ENCODE measurements around the gene PDGFB. TPM values are rescaled to one million over a fixed set of nuclear protein-coding genes. Genes with fewer than 3 reads are reported as not detected.

PDGFB gene
- total RNA-seq (2014; rRNA removed; shearing (Covaris generic); ENCODE audit: low replicate concordance) = 20.9 and 37.3 TPM in 2 replicates

DNA sequence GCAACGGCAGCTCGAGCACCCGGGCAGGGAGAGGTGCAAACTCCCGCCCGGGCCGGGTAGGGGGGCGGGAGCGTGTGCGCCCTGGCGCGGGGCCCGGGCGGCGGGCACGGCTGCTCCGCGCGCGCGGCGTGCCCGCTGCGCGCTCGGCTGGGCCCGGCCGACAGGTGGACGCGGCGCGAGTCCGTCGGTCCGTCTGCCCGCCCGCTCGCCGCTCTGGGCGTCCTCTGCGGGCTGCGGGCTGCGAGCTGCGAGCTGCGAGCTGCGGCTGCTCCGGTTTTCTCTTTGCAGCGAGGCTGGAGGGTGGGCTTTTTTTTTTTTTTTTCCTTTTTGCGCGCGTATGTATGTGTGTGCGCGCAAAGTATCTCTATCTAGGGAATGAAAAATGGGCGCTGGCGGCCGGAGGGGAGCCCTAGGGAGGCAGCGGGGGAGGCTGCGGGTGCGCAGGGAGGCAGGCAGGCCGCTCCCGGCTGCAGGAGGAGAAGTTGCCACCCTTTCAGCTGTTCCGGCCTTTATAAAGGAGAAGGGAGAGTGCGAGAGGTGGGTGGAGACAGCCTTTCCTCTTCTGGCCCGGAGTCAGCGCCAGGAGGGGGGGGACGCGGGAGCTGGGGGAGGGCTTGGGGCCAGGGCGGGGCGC, at the start of gene PDGFB:
Gene PDGFB (minus strand): TSS at position 487 of the 634 bp plus-strand sequence. CDS start 1,019 bp downstream, outside the sequence.
- DNase-seq (ENCODE audit: low read depth) = peak; percentile 77
- in situ Hi-C loops (cut with HindIII; ENCODE audit: low pct_unique_long_range_greater_than_20kb, low sequenced_read_pairs) = no loop called here

DNA sequence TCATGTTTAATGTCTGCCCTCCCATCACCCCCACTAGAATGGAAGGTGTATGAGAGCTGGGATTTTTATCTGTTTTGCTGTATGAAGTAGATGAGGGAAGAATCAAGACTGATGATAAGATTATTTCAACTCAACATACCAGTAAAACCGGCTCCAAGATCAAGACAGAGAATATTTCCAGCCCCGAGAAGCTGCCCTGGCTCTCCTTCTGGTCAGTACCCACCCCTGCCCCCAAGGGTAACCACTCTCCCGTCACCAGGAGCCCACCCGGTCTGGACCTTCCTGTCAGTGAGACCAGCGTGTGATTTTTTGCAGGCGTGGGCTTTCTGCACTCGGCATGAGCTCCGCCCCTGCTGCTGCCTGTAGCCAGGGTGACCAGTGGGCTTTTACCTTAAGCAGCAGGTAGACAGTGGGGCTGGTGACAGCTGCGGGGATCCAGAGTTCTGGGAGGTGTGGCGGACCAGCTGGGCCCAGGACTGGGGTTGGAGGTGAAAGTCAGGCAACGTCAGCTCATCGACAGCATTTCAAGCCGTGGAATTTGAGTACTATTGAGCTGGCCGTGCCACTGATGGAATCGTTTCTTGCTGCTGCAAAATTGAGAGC, 49.1 kb upstream of the PDGFB start:
- DNase-seq (ENCODE audit: low read depth) = no peak
- in situ Hi-C loops (cut with HindIII; ENCODE audit: low pct_unique_long_range_greater_than_20kb, low sequenced_read_pairs) = no loop called here

DNA sequence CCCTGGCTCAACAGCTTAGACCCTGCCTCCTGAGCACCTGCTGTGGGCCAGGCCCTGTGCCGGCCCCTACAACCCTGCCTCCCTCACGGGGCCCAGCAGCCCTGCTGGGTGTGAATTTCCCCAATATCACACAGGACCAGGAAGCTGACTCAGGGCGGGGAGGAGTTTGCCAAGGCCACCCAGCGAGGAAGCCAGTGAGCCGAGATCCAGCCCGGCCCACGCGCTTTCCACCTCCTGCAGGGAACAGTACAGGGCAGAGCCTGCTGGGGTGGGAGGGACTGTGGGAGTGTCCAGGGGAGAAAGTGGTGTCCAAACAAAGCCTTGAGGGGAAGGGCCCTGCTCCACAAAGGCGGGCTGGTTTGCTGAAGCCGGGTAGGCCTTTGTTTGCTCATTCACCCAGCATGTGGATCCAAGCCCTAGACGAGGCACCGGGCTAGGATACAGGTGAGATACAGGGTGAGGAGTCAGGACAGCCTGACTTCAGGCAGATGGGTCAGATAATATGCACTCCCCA, 47.8 kb upstream of the PDGFB start:
- in situ Hi-C loops (cut with HindIII; ENCODE audit: low pct_unique_long_range_greater_than_20kb, low sequenced_read_pairs) = no loop called here
- peak; percentile 99 for DNase-seq (ENCODE audit: low read depth)

DNA sequence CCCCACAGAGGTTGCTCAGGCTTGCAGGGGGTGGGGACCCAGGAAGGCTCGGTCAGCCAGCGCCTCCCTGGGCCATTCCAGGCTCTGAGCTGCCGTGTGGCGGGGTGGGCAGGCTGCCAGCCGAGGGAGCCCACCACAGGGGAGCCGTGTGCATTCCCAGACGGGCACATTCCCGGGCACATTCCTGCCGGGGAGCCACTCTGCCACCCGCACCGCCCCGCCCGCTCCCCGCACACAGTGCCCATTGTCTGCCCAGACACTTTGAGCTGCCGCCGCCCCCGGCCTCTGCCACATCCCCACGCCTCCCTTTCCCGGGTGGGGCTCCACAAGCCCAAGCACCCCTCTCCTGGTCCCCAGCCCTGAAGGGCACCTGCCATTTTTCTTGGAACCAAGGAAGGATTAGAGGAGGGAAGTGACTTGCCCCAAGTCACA, 47.3 kb upstream of the PDGFB start:
- DNase-seq (ENCODE audit: low read depth) = peak; percentile 83
- in situ Hi-C loops (cut with HindIII; ENCODE audit: low pct_unique_long_range_greater_than_20kb, low sequenced_read_pairs) = no loop called here

DNA sequence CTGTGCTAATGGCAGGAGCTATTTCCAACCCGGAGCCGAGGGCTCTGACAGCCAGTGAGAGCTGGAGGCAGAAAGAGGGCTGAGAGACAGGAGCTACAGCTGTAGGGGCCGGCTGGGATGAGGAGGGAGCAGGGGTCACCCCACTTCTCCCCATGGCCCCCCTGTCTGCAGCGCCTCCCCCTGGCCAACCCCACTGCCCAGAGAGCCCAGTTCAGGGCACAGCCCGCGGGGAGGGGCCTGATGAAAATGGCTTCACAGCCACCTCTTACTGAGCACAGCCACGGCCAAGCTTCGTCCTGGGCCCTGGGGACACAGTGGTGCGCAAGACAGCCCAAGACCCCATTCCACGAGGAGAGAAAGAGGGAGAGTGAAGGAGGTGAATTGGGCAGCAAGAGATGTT, 46.7 kb upstream of the PDGFB start:
- no peak for DNase-seq (ENCODE audit: low read depth)
- in situ Hi-C loops (cut with HindIII; ENCODE audit: low pct_unique_long_range_greater_than_20kb, low sequenced_read_pairs) = no loop called here

DNA sequence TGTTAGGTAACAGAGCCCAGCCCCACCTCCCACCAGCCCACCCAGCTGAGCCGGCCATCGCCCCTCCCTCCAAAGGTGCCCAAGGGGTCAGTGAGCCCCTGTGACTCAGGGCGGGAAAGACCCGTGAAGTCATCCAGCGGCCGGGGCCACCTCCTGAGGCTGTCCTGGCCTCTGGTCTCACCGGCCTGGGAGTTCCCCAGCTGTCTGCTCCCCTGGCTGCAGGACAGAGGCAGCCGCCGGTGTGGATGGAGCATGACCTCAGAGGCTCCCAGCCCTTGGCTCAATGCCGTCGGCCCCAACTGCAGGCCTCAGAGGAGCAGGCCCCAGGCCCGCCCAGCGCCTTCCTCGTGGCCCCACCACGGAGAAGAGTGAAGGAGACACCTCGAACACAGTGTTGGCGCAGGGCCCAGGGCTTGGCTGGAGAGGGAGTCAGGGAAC, 46.0 kb upstream of the PDGFB start:
- peak; percentile 99 for DNase-seq (ENCODE audit: low read depth)
- in situ Hi-C loops (cut with HindIII; ENCODE audit: low pct_unique_long_range_greater_than_20kb, low sequenced_read_pairs) = no loop called here

DNA sequence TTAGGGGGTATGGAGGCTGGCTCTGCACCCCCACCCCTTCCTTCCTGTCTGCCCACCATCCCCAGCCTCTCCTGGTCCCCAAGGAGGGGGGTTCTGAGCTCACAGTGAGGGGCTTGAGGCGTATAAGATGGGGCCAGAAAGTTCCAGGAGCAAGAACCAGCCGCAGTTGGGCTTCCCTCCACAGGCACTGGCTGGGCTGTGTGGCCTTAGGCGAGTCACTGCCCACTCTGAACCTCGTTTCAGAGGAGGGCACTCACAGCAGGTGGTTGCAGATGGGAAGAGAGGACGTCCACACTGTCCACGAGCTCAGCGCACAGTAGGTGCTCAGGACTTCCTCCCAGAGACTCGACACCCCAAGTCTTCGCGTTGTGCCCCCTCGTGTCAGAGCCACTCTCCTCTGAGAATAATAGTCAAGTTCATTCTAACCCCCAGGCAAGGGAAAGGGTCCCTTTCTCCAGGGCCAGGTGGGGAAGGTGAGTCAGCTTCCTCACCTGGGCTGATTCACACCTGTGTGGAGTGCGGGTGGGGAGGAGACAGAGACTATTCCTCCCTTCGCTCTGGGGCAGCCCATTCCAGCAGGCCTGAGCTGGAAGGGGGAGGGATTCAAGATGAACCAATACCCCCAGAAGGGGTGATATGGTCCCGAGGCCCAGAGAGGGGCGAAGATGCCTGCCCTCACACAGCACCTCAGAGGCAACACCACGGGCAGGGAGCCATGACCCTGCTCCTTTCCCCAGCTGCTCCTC, 45.4 kb upstream of the PDGFB start:
- DNase-seq (ENCODE audit: low read depth) = no peak
- in situ Hi-C loops (cut with HindIII; ENCODE audit: low pct_unique_long_range_greater_than_20kb, low sequenced_read_pairs) = no loop called here

DNA sequence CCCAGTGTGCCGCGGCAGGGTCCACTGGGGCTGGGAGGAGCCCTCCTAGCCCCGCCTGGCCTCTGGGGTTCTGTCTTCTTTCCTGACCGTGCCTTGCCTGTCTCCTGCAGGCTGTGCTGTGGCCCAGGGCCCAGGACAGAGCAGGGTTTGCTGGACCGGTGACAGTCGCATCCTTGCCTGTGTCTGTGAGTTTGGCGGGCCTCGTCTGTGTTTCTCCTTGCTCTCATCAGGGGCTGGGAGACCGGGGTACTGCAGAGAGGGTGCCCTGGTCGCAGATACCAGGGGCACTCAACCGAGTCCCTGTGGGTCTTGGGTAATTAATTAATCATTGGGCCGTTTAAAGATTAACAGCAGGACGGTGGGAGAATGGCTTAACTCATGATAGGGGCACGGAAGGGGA, 44.8 kb upstream of the PDGFB start:
- peak; percentile 87 for DNase-seq (ENCODE audit: low read depth)
- in situ Hi-C loops (cut with HindIII; ENCODE audit: low pct_unique_long_range_greater_than_20kb, low sequenced_read_pairs) = no loop called here

DNA sequence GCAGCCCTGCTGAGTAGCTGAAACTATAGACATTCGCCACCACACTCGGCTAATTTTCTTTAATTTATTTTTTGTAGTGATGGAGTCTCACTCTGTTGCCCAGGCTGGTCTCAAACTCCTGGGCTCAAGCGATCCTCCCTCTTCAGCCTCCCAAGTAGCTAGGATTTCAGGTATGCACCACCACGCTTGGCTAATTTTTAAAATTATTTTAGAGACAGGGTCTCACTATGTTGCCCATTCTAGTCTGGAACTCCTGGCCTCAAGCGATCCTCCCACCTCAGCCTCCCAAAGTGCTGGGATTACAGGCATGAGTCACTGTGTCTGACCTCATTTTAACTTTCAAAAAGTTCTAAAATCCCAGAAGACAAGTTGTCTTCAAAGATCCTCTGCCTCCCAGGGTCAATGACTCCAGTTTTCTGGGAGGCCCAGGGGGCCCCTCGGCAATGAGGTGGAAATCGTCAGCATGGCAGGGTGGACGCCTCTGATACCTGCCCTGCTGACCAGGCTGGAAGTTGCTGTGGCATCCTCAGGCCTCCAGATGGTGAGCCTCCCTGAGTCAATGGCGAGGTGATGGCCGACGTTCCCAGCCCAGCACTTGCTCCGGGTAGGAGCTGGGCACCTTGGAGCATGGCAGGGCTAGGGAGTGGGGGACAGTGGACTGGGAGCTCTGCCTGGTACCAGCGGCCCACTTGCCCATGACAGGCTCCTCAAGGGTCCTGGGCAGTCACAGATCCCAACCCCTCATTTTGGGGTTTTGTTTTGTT, 43.5 kb upstream of the PDGFB start:
- DNase-seq (ENCODE audit: low read depth) = no peak
- in situ Hi-C loops (cut with HindIII; ENCODE audit: low pct_unique_long_range_greater_than_20kb, low sequenced_read_pairs) = no loop called here

DNA sequence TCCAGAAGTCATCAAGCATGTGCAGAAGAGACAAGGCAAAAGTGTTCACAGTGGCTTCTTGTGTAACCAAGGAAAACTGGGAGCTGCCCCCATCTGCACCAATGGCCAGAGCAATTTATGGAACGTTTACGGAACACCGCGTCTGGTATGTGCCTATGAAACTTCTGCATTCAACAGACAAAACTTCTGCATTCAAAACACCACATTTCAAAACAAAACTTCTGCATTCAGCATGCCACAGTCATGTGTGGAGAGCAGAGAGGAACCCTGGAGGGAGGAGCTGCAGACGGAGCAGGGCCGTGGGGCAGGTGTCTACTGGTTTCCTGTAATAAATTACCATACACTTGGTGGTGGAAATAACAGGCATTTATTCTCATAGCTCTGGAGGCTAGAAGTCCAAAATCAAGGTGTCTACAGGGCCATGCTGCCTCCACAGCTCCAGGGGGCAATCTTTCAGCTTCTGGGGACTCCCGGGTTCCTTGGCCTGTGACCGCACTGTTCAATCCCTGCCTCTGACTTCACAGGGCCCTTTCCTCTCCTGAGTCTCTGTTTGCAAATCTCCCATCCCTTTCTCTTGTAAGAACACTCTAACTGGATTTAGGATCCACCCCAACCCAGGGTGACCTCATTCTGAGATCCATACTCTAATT, 42.4 kb upstream of the PDGFB start:
- peak; percentile 90 for DNase-seq (ENCODE audit: low read depth)
- in situ Hi-C loops (cut with HindIII; ENCODE audit: low pct_unique_long_range_greater_than_20kb, low sequenced_read_pairs) = no loop called here

DNA sequence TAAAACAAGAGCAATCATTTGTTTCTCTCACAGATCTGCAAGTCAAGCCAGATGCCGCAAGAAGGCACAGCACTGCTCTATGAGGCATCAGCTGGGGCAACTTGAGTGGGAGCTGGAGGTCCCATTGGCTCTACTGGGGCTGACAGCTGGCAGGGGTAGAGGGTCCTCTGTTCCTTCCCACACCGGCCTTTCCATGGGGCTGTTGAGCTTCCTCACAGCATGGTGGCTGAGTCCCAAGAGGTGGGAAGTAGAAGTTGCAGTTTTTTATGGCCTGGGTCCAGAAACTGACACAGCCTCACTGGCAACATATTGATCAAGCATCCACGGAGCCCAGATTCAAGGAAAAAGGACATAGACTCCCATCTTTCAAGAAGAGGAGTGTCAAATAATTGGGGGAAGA, 40.2 kb upstream of the PDGFB start:
- no peak for DNase-seq (ENCODE audit: low read depth)
- in situ Hi-C loops (cut with HindIII; ENCODE audit: low pct_unique_long_range_greater_than_20kb, low sequenced_read_pairs) = no loop called here

DNA sequence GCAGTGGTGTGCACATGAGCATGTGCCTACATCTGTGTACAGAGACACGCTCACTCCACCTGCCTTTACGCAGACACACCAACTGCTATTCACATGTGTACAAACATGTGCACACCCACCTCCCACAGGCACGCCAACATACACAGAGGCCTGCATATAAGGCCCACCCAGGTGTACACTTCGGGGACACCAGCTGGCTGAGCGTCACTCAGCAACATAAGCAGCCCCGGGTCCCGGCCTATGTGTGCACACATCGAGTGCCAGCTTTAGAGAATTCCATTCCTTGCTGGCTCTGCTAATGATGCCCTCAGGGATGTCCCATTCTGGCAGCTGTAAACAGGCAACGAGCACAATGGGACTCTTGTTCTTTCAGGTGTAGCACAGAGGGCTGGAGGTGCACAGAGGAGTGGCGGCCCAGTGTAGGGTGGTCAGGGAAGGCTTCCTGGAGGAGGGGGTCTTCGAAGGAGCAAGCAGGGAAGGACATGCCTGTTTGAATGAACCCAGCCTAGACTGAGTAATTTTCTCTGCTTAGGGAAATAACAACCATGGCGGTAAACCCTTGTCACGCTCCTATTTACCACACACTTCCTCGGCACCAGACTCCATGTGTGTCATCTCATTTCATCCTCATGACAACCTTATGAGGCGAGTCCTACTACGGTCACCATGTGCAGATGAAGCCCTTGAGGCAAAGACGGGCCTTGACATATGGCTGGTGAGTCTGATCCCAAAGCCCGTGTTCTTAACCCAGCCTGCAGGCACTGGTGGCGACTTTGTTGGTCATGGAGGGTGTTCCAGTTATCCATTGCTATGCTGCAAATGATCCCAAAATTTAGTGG, 39.6 kb upstream of the PDGFB start:
- DNase-seq (ENCODE audit: low read depth) = peak; percentile 71
- in situ Hi-C loops (cut with HindIII; ENCODE audit: low pct_unique_long_range_greater_than_20kb, low sequenced_read_pairs) = no loop called here

DNA sequence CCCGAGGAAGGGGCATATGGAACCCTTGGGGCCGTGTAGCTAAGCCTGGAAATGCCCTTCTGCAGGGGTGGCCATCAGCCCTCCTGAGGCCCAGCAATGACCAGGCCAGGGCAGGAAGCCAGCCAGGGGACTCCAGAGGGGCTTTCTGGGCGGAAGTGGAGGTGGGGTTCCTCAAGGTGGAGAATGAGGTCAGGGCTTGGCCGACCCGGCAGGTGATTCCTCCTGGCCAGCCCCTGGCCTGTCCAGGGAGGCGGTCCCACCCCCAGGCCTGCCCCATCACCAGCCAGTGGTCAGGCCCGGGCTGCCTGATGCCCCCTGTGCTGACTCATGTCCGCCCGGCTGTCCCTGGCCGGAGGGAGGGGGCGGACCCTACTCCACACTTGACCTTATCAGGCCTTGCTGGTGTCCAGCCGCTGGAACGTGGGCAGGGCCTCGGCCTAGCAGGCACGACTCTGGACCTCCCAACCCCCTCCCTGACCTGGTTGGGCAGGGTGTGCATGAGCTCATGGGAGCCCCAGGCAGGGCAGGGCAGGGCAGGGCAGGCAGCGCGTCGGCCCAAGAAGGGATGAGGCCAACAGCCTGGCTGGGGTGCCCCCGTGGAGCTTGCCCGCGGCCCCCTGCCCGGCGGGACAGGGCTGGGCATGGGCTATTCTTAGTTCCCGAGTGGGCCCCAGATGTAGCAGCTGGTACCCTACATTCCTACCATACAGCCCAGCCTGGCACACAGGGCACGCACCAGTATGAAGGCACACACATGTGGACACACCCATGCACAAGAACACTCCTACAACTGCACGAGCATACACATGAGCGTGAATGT, 38.8 kb upstream of the PDGFB start:
- in situ Hi-C loops (cut with HindIII; ENCODE audit: low pct_unique_long_range_greater_than_20kb, low sequenced_read_pairs) = no loop called here
- peak; percentile 99 for DNase-seq (ENCODE audit: low read depth)

DNA sequence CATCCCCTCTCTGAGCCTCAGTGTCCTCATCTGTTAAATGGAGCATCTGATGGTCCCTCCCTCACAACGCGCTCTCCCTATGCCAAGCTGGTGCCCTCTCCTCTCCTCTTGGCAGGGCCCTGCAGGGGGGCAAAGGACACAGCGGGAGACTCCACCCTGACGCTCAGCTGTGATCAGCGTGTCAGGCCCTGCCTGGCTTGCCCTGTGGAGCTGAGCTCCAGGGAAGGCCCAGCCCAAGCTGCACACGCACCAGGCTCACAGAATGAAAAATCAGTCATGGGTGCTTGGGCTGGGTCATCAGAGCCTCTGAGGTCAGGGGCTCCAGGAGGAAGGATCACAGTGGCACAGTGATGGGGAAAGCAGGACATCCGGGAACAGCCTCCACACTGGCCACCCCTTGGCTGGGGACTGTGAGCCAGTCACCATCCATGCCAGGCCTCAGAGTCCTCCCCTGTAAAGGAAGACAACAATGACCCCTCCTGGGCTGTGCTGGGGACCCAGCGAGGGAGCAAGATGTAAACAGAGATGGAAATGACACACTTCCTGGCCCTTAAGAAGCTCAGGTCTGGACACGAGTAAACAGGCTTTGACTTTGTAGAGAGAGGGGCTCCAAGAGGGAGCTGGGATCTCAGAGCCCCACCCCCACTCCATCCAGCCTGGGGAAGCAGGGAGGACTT, 38.0 kb upstream of the PDGFB start:
- in situ Hi-C loops (cut with HindIII; ENCODE audit: low pct_unique_long_range_greater_than_20kb, low sequenced_read_pairs) = no loop called here
- DNase-seq (ENCODE audit: low read depth) = peak; percentile 91

DNA sequence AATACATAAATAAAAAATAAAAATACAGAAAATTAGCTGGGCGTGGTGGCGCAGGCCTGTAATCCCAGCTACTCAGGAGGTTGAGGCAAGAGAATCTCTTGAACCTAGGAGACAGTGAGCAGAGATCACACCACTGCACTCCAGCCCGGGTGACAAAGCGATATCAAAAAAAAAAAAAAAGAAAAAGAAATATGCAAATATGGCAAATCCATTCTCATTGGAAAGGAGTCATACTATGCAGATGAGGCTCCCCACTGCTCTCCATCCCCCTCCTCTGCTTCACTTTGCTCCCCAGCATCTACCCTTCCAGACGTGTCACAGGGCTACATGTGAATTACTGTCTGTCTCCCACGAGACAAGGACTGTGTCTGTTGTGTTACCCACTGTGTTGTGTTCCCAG, 36.3 kb upstream of the PDGFB start:
- in situ Hi-C loops (cut with HindIII; ENCODE audit: low pct_unique_long_range_greater_than_20kb, low sequenced_read_pairs) = no loop called here
- DNase-seq (ENCODE audit: low read depth) = peak; percentile 51

DNA sequence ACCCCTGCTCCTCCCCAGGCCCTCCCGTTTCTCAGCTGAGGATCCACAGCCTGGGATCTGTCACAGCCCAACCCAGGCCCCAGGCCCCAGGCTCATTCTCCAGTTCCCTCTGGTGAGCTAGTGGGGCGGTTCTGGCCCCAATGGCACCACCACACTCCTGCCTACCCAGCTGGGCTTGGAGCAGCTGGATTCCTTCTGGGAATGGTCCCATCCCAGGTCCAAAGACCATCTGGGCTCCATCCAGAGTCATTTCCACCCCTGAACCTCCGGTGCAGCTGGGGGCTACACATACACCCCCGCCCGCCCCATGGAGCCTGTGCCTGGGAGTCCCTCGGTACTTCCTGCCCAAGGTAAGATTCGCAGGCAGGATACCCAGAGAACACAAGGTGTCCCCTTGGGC, 35.5 kb upstream of the PDGFB start:
- in situ Hi-C loops (cut with HindIII; ENCODE audit: low pct_unique_long_range_greater_than_20kb, low sequenced_read_pairs) = no loop called here
- no peak for DNase-seq (ENCODE audit: low read depth)

Data from Caki2 (cell line).